Hindlimb muscle (tissue), 1 donor: ENCODE measurements around the gene SOX6. TPM values are rescaled to one million over a fixed set of nuclear protein-coding genes. Genes with fewer than 3 reads are reported as not detected.
A peak's percentile ranks its signal among the peaks of the same experiment; 100 is the strongest.

ENCODE experiments used
- DNase-seq: peaks from one replicate; pipeline ENCODE4 v3.0.0-alpha.2; 2013
- polyA plus RNA-seq: library from polyadenylated mRNA; unstranded; fragments of 120-200 nt; gene quantifications from one replicate; pipeline ENCODE4 v1.2.1, GENCODE V29; 2013; ENCODE audit not compliant: insufficient read length

The SOX6 gene
- polyA plus RNA-seq, 1 donor, result 30.0 TPM

DNA sequence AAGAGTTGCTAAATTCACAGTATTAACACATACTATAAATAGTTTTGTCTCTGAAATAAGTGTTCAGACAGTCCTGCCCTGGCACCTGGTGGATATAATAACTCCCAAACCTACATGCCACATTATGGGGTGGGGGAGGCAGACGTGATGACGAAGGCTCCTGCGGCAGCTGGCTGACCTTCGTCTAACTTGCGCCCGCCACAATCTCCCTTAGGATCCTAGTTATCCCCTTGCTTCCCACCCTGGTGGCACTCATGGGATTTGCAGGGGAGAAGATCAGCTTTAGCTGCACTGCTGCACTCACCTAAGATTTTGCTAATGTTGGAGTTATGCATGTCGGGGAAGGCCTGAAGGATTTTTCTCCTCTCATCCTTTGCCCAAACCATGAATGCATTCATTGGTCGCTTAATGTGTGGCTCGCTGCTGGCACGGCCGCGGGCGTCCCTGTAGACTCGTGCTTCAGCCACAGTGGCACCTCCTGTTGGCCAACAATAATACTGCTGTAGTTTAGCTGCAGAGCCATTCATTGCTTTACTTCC is 367.6 kb downstream of the SOX6 start:
- no peak for DNase-seq

DNA sequence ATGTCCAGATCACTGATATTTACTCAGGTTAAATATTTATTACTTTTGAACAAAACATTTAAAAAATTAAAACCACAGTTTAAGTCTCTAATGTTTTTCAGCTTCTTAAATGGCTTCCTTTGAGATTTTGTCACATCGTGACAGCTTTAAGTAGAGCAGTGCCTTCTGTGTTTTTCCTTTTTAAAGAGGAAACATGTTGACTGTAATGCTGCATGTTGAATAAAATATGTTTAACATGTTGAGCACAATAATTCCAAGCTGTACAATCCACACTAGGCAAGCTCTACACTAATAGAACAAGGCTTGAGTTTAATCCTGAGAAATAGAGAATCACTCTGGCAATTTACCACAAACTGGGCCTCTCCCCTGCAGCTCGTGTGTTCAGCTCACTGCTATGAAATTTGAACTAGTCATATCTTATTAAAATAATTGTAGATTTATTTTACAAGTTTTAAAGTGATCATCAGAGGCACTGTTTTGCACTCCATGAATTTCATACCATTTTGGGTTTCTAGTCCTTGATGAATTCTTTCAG is 368.3 kb downstream of the SOX6 start:
- no peak for DNase-seq

DNA sequence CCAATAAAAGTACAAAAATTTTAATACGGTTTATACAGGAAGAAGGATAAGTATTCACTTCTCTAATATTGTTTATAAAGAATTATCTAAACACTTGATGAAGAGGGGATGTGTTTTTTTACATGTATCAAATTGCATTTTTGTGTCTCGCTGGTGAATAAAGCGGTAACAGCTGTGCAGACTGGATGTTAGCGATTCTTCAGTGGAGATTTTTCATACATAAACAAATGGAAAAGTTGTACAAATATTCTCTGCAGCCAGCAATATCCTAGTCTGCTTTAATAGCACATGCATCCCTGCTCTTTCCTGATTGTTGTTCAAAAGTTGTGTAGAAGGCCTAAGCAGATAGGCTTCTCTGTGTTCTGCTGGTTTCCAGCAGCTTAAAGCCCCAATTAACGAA is 369.3 kb downstream of the SOX6 start:
- DNase-seq, result peak; percentile 51

DNA sequence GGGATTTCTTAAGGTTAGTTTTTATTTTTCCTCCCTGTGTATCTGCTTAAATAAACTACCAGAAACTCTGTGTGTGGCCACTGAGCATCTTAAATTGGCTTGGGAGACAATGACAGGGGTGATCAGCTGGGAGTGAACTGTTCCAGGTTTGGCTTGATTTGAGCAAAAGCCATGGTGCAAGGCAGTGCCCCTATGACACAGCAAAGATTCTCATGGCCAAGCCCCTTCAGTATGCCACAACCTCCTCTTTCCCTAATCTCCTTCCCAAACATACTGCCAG is 370.5 kb downstream of the SOX6 start:
- no peak for DNase-seq

DNA sequence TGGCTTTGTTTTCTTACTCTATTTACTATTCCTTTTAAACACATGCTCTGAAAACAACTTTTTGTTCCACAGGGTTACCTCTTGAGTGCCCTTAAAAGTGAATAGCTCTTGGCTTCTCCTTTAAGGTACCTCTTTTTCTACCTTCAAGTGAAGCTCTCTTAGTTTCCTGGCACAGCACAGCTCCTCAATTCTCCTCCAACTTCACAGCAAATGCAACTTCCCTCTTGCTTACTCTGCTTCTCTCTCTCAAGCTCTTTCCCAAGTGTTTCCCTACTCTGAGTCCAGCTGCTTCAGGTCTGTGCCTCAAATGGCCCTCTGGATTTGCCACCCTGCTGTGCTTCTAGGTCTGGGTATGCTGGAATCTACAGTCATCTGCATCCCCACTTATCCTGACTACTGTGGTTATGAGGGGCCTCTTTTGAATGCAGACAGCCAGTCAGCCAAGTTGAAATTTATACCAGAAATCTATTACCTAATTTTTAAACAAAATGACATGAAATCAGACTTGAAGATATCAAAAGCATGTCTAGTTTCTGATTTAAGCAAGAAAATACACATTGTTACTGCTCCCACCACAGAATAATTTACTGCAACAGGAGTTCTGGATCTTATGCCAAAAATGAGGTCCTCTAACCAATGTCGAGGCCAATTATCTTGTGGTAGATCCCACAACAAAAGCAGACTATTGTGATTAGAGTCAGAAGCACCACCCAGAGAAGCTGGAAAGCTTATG is 371.1 kb downstream of the SOX6 start:
- no peak for DNase-seq

DNA sequence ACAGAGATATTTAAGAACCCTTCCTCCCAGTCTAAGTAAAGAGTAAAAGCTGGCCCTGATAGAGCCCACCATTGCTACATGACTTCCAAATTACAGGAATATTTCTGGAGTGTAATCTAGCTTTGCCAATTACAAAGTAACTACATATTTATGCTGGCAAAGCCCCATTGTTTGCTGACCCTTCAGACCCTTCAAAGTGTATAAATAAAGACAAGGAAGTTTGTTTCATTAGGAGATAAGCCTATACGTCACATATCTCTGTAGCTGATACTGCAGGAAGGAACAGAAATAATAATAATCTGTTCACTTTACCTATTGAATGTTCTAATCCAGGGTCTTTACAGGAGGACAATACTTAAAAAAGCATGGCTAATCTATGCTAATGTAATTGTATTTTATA is 375.1 kb downstream of the SOX6 start:
- DNase-seq, result no peak

DNA sequence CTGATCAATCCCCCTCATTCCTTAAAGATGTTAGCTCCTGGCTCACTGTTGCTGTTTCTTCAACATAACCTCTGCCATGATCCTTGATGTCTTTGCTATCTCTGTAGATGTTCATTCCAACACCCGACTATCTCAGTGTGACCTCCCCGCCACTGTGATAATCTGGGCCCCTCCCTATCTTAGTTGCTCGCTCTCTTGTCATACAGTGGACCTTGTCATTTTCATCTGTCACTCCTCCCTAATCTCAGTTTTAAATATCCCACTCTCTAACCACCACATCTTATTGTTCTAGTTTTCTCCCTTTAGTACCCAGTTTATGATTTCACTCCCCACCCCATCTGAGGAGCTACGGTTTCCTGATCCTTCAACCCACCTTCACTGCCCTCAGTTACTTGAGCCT is 379.2 kb downstream of the SOX6 start:
- DNase-seq, result no peak

DNA sequence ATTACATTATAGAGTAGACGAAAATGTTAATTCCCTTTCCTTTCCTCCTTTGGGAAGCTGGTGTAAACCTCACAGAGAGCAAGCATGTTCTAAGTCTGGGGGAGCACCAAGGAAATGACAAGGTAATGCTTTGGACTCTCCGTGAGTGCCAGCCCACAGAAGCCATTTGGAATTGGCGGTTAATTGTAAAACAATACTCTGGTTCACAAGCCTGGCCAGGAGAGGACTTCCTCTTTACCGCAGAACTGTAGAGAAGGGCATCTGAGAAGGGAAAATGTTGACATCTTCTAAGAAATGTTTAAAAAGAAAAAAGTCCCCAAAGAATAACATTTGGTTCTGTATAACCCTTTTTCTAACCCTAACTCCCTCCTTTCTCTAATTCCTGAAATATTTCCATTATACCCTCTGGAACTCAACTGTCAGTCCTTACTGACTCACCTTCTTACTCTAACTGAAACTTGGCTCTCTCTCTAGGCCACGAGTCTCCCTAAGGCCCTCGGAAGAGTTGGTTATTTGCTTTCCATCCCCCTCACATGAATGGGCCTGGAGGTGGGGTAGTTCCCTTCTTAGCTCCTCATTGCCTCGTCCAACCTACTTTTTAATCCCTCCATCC is 379.8 kb downstream of the SOX6 start:
- no peak for DNase-seq

DNA sequence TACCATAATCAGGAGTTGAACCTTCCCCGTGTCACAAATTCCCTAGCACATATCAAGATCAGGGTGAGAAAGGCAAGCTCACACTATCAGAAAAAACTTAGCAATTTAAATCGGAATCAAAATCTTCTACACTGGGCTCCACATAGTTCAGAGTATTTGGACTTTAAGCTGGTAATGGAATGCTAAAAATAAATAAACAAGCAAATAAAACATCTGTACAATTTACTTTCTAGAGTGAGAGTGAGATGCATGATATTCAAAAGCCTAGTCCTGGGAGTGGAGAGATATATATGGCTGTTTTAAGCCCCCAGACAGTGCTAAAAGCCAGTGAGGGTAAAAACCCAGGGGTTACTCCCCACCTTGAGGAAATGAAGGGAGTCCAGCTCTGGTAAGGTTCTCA is 380.6 kb downstream of the SOX6 start:
- no peak for DNase-seq

DNA sequence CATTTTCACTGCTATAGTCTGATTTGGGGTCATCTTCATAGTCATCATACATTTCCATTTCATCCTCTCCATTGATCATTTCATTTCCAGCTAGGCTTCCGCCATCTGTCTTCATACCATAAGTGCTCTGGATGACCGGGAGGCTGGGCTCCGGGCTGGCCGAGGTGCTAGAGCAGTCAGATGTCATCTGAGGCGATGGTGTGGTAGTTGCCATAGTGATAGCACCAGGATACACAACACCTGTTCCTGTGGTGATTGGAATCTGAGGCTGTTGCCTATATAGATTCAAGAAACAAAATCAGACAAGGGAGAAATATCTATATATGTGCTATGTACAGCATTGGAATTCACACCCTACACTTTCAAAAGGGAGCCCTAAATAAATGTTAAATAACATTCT is 383.5 kb downstream of the SOX6 start:
- DNase-seq, result no peak

DNA sequence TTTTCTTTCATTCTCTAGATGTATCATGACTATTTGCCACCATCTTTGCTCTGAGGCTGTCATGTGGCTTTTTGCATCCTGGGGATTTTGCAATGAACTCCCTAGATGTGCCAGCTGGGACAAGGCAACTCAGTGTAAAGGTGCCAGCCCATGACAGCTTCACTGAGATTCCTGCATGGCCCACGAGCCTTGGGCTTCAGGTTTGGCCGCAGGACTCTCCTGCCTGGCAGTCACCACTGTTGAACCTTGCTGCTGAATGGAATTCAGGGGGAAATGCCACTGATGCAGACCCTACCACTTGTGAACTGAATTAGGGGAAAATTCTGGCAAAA is 385.2 kb downstream of the SOX6 start:
- no peak for DNase-seq

DNA sequence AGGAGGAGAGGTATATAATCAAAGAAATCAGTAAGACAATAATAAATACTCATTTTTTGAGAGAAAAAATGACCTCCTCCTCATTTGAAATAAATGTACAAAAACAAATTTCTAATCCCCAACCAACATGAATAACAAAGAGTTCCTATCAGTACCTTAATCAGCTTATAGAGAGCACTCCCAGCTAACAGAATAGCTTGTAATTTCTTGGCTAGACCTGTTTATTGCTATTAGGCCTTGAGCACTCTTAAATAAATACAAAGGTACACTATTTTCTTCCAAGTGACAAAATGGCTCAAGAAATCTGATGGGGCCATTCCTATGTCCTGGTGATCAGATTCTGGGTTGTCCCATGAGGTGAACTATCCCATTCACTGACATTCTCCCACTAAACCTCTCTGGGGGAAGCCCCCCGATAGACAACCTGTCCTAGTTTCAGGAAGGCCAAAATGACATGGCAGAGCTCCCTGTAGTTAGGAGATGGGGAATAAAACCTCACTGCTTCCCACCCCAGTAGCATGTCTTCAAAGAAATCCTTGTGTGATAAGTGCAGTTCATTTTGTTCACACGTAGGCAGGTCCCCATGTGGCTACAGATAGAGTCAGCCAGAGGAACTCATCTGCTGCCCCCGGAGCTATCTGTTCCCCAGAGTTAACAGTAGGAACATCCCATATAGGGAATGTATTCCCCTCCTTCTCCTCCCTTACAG is 385.7 kb downstream of the SOX6 start:
- DNase-seq, result no peak

DNA sequence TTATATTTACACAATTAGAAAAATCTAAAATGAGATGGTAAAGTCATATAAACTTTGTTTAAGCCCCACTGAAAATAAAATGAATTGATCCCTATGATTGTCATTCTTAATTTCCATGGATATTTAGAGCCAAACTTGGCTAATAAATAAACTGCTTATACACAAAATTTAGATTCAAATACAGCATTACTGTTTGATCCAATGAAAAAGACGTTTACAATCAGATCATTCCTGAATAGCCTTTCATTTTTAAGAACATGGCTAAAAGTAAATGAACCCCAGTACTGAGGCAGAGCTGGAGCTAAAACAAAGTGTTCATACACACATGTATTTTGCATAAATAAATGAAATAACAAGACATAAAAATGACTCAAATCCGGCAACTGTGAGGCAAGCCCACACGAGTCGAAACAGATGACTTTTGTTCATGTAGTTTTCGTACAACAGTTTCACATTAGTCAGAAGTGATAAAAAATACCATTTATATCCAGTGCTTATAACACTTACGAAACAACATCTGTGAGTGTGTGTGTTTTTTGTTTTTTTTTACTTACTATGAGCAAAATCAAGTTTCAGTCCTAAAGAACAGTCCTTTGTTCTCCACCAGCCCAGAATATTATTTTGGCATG is 386.5 kb downstream of the SOX6 start:
- DNase-seq, result no peak

DNA sequence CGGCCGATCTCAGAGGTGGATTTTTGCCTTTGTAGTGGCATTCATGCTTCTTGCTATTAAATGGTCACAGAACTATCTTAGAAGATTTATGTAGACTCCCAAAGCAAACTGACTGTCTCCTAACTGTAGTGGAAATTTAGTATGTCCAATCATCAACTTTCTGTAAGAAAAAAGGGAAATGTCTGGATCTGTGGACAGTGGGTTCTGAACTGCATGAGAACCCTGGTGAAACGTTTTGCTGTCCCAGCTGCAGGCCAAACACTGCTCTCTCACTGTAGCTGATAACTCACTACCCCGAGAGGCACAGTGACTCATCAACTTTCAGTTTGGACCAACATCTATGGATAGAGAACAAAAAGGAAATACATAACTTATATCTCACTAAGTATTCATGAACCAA is 387.1 kb downstream of the SOX6 start:
- no peak for DNase-seq

DNA sequence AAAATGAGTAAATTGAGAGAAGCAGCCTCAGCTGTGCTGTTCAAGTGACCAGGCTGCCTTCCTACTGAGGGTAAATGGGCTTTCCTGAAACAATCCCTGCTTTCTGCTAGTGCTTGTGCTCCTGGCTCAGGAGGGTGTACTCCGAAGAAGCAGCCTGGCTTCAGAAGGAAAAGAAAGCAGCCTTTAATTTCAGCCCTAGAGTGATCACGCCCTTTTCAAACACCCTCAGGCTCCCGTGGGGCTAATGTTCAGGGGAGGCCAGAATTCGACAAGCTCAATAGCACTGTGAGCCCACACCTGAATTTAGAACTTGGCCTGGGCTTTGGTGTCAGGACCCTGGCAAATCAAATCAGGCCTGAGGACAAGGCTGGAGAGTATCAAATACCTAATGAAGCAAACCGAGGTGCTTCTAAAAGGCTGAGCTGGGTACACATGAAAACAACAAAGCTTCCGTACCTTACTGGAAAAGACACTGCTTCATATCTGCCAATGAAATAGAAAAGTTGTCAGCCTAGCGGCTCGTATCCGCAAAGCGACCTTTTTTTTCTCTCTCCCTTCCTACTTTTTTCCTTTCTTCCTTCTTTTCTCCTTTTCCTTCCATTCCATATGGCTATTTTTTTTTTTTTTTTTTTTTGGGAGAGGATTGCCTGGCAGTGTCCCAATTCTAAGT is 387.8 kb downstream of the SOX6 start:
- no peak for DNase-seq

DNA sequence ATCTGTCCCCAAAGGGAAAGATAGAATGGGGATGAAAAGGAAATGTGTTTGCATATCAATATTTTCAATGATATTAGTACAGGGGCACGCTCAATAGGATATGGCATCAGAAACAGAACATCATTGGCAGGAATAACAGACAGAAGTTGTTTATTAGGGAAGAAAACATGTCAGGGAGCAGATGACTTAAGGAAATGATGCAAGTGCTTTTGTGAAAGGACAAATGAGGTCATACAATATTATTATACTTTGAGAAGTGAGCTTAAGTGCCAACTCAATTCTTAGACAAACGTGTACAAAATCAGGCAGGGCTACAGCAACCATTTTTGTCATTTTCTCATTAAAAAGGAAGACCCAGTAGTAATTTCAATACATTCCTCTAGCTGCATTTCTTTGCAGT is 388.4 kb downstream of the SOX6 start:
- DNase-seq, result no peak

DNA sequence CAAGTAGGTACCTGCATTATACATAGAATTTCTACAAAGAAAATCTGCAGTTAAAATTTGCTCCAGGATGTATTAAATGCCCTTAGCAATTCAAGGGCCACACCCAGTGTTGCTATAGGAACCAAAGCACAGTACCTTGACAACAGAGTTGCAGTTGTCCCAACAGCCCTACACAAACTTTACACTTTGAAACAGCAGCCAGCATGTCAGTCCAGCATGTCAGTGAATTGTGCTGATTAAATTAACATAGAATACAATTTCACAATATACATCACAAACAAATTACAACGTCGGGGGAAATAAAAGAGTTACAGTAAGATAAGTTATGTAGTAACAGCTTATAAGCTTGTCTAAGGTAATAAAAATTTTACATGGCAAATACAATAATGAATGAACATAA is 389.2 kb downstream of the SOX6 start:
- DNase-seq, result no peak

DNA sequence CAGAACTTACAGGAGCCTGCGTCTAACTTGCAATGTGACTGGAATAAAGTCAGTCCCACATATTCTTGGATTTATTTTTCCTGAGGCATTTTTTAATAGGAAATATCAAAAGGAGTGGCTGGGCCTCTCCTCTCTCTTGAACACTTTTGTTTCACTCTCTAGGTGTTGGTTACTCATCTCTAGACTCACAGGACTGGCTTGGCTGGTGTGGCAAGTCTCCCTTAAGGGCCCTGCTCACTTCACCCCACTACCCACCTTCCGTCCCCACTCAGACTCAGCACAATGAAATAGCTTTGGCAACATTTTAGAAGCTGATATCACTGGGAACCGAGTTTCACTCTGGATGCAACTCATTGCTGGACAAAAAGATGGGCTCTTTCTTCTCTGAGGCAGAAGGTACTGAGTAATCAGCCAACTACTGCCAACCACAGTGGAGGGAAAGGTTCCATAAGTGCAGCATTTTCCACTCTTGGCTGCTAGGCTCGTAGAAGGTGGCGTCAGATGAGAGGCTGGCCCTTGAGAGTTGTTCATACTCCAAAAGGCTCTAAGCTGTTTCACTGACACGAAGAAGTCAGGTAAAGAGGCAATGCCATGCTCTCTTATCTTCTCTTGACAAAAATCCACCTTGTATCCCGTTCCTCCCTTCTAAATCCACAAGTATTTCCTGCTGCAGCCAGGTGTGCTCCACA is 390.6 kb downstream of the SOX6 start:
- DNase-seq, result no peak

DNA sequence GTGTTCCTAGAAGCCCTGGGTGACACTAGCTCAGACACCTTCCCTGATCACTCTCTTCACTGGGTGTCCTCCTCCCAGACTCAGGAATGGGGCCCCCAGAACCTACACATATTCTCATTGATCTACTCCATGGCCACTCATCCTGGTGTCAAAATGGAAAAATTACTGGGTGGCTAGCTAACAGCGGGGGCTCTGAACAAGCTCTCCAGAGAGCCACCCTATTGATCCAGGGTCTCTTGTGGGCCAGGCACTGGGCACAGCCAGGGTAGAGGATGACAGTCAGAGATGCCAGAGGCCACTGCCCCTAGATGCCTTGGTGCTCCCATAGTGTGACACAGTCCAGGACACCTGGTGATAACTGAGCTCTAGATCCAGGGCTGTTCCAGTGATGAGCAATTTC is 393.1 kb downstream of the SOX6 start:
- no peak for DNase-seq

DNA sequence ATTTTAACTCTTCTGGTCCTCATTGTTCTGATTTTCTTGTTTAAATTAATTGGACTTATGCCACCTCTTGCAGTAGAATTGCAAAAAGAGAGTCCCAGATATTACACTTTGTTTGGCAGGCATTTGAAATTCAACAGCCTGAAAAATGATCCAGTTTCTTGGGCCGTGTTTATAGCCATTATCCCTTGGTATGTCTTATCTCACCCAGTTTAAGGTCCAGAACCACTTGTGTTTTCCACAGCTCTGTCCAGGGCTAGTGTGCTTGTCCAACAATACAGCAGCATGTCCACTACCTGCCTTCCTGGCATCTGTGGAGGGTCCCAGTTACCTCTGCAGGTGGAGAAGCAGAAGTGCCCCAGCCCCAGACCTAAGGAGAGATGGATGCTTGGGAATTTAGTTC is 397.4 kb downstream of the SOX6 start:
- DNase-seq, result no peak

DNA sequence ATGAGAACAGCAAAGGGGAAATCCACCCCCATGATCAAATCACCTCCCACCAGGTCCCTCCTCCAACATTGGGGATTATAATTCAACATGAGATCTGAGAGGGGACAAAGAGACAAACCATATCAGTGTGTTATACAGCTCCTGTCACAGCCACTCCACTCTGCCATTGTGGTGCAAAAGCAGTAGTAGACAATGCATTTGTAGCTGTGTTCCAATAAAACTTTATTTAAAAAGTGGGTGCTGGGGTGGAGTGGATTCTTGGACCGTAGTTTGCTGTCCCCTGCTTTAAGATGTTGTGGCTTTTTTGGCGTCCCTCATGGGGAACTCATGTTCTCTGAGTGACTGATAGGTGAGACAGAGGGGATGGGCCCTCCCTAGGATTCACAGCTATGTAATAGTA is 399.1 kb downstream of the SOX6 start:
- no peak for DNase-seq

DNA sequence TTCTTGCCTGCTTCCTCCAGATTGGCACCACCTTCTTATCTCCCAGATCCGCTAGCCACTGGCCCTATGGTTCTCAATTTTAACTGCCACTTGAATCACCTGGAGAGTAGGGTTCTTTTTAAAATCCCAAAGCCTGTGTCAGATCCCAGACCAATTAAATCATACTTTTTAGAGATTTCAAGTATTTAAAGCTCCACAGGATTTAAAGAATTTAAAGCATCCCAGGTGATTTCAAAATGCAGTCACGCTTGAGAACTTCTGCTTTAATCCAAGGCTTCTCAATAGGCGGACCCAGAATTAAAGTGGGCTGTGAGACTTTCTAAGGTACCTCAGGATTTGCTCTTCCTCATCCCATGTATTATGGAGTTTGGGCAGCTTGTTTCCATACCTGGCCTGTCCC is 400.0 kb downstream of the SOX6 start:
- no peak for DNase-seq
